ENCODE measurements around the gene TTC16.
"Not testable (repeated sequence)": the region's sequence is repeated elsewhere in the genome, so short reads cannot be mapped to it uniquely, and the experiment has no call there.

TTC16 gene

DNA sequence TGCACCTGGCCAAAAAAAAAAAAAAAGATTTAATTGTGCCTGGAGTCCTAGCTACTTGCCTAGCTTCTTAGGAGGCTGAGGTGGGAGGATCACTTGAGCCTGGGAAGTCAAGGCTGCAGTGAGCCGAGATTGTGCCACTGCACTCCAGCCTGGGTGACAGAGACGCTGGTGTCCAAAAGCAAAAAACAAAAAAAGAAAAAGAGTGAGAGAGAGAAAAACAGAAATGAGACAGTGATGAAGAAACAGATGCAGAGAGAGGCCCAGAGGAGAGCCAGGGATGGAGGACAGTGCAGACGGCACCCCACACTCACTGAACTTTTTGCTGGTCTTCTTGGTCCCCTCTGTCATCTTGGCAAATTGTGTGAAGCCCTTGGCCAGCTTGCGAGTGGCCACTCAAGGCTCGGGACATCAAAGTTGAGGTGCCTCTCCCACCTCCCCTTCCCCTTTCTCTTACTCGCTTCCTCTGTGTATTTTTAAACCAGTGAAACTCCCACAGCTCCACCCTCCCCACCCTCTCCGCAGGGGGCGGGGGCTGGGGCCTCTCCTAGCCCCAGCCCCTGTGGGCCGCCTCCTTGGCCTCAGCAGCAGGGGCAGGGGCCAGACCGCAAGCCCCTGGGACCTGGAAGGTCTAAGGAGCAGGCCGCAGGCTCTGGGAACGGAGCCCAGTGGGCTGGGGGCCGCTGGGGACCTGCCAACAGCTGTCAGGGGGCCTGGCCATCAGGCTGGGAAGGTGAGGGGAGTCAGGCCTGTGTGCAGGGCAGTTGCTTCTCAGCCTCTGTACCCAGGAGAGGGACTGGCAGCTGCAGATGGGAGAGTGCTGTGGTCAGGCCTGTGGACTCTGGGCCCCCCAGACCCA lies 62.6 kb downstream of the TTC16 start, which contains the start of gene SH2D3C:
SH2D3C (minus strand) TSS at position 387 of the 856 bp plus-strand sequence; CDS start at position 348, 39 bp downstream.
- in situ Hi-C loops (cut with MboI; ENCODE audit: low sequenced_read_pairs) = no loop called here
- H3K4me3 ChIP-seq = no peak within 1 kb of the TSS
- no peaks in the 10 kb centered on the region for H3K4me1 ChIP-seq
- H3K9me3 ChIP-seq = no peaks in the 10 kb centered on the region
- no peaks in the 10 kb centered on the region for H3K27me3 ChIP-seq (ENCODE audit: low read depth)
- no peak for DNase-seq (ENCODE audit: low spot score in 2 of 2)
- no peaks in the 10 kb centered on the region for H3K36me3 ChIP-seq (replicated peaks)

DNA sequence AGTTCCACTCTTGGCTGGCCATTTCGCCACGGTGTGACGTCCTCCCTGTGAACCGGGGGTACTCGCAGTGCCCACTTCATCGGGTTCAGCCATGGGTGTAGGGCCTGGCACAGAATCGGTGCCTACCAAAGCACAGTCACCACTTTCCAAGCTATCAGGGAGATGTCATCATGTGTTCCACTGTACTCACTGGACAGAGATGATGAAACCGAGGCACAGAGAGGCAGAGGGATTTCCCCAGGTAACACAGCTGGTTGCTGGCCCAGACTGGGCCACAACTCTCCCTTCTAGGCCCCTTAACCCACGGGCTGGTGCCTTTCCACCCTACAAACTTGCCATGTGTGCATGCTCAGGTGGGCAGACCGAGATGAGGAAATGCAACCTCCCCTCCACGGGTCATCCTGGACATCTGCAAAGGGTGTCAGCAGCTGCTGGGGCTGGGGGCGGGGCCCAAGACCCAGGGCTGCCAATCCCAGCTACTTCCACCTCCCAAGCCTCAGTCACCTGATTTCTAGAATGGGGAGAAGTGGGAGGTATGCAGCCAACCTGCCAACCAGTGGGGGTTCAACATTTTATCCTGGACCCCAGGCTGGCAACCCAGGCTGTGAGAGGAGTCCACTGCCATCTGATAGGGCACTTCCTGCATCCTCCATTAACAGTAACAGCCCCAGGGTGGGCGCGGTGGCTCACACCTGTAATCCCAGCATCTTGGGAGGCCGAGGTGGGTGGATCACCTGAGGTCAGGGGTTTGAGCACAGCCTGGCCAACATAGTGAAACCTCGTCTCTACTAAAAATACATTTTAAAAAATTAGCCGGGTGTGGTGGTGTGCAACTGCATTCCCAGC lies 63.5 kb downstream of the TTC16 start:
- H3K4me3 ChIP-seq = no peak overlapping the region
- no peaks in the 10 kb centered on the region for H3K9me3 ChIP-seq
- H3K4me1 ChIP-seq = no peaks in the 10 kb centered on the region
- in situ Hi-C loops (cut with MboI; ENCODE audit: low sequenced_read_pairs) = no loop called here
- no peaks in the 10 kb centered on the region for H3K36me3 ChIP-seq (replicated peaks)
- DNase-seq (ENCODE audit: low spot score in 2 of 2) = no peak
- H3K27me3 ChIP-seq (ENCODE audit: low read depth) = no peaks in the 10 kb centered on the region

DNA sequence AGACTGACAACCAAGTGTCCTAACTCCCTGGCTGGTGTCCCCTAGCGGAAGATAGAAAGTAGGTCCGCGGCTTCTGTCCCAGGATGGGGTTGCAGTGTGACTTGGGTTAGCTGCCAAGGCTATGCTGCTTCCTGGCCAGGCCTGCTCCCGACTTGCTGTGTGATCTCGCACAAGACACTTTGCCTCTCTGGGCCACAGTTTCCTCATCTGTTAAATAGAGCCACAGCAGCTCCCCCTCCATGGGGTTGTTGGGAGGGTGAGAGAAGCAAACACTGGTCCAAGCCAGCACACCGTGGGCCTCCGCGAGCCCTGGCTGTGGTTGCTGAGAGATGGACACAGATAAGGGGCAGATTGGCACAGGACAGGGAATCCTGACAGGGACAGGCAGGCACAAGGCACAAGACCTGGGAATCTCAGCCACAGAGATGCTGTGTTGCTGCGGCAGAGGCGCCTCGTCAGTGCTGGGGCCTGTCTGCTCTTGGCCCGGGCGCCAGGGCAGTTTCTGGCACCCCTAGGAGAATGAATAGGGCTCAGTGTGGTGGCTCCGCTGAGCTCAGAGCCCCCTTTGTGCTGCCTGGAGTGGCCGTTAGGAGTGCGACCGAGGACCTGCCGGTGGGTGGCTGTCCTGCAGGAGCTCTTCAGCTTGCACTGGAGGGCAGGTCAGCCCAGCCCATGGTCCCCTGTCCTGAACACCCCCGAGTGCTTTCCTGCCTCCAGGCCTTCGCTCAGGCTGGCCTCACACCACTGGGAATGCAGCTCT lies 64.4 kb downstream of the TTC16 start:
- Histone ChIP-seq H3K27me3 (ENCODE audit: low read depth) (no peaks in the 10 kb centered on the region), H3K36me3 (replicated peaks) (no peaks in the 10 kb centered on the region), H3K9me3 (no peaks in the 10 kb centered on the region), H3K4me3 (no peak overlapping the region), H3K4me1 (peaks cover 3% of the 10 kb centered on the region; the same call in 1 of the 2 replicates)
- DNase-seq (ENCODE audit: low spot score in 2 of 2) = no peak
- in situ Hi-C loops (cut with MboI; ENCODE audit: low sequenced_read_pairs) = loop anchor here (5.0 kb wide), 1 partner anchor 43 kb away; the partner anchor contains the start of gene TOR2A

DNA sequence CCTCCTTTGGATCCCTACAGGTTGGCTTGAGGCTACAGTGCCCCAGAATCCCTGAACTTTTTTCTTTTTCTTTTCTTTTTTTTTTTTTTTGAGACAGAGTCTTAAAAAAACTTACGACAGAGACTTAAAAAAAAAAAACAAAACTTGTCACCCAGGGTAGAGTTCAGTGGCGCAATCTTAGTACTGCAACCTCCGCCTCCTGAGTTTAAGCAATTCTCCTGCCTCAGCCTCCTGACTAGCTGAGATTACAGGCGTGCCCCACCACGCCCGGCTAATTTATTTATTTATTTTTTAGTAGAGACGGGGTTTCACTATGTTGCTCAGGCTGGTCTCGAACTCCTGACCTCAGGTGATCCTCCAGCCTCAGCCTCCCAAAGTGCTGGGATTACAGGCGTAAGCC lies 65.0 kb downstream of the TTC16 start:
- H3K9me3 ChIP-seq; H3K27me3 ChIP-seq (ENCODE audit: low read depth); H3K36me3 ChIP-seq (replicated peaks); DNase-seq (ENCODE audit: low spot score in 2 of 2); H3K4me1 ChIP-seq; H3K4me3 ChIP-seq: not testable (repeated sequence)
- in situ Hi-C loops (cut with MboI; ENCODE audit: low sequenced_read_pairs) = loop anchor here (5.0 kb wide), 1 partner anchor 44 kb away; the partner anchor contains the start of gene TOR2A
